Astrocyte (in vitro differentiated cells and primary cell): ENCODE measurements around the gene ZFP36L2. TPM values are rescaled to one million over a fixed set of nuclear protein-coding genes. Genes with fewer than 3 reads are reported as not detected.
A peak's percentile ranks its signal among the peaks of the same experiment; 100 is the strongest.

Source experiments
- DNase-seq: peaks from one replicate; pipeline ENCODE4 v3.0.0-alpha.2; 2010; ENCODE audit warnings: low read depth
- FAIRE-seq: peaks from 2 replicates; lab custom pipeline; 2011; peaks lifted over from hg19 to GRCh38; lab: Jason Lieb, UNC
- H2AFZ ChIP-seq: 2 replicates; pipeline ENCODE4 v1.6.0; 2012; ENCODE audit warnings: low read depth, low read length, inconsistent platforms
- H3K27ac ChIP-seq: 2 replicates; pipeline ENCODE4 v1.5.1; 2011; ENCODE audit warnings: low read depth, low read length, inconsistent platforms
- H3K27me3 ChIP-seq: 2 replicates; pipeline ENCODE4 v1.6.0; 2011; ENCODE audit warnings: low read length, inconsistent platforms; ENCODE audit not compliant: insufficient read depth
- H3K36me3 ChIP-seq: 2 replicates; pipeline ENCODE4 v1.5.1; 2011; ENCODE audit warnings: low read length, inconsistent platforms; ENCODE audit not compliant: insufficient read depth
- H3K4me1 ChIP-seq: 2 replicates; pipeline ENCODE4 v1.5.1; 2011; ENCODE audit warnings: low read length, inconsistent platforms; ENCODE audit not compliant: insufficient read depth
- H3K4me2 ChIP-seq: 2 replicates; pipeline ENCODE4 v1.6.0; 2012; ENCODE audit warnings: low read length, inconsistent platforms
- H3K4me3 ChIP-seq: 2 replicates; pipeline ENCODE4 v1.5.1; 2011; ENCODE audit warnings: low read depth, mild to moderate bottlenecking, low read length, inconsistent platforms; ENCODE audit not compliant: insufficient read depth
- H3K79me2 ChIP-seq: 2 replicates; pipeline ENCODE4 v1.6.0; 2012; ENCODE audit warnings: mild to moderate bottlenecking, low read length, inconsistent platforms; ENCODE audit not compliant: insufficient read depth
- H3K9ac ChIP-seq: 2 replicates; pipeline ENCODE4 v1.6.0; 2012; ENCODE audit warnings: mild to moderate bottlenecking, low read length, inconsistent platforms
- H3K9me3 ChIP-seq: 2 replicates; pipeline ENCODE4 v1.5.1; 2012; ENCODE audit warnings: low read depth, mild to moderate bottlenecking, low read length, inconsistent platforms; ENCODE audit not compliant: insufficient read depth
- H4K20me1 ChIP-seq: 2 replicates; pipeline ENCODE4 v1.6.0; 2012; ENCODE audit warnings: low read length, inconsistent platforms; ENCODE audit not compliant: insufficient read depth
- H3K27ac Mint-ChIP-seq: one replicate; pipeline ENCODE4 v1.8.0; 2021; ENCODE audit warnings: mild to moderate bottlenecking, mixed read lengths; ENCODE audit not compliant: unreplicated experiment
- H3K27me3 Mint-ChIP-seq: one replicate; pipeline ENCODE4 v1.8.0; 2021; ENCODE audit warnings: low read depth, mixed read lengths; ENCODE audit not compliant: unreplicated experiment
- H3K36me3 Mint-ChIP-seq: one replicate; pipeline ENCODE4 v1.8.0; 2021; ENCODE audit warnings: low read depth, mixed read lengths; ENCODE audit not compliant: unreplicated experiment
- H3K4me1 Mint-ChIP-seq: one replicate; pipeline ENCODE4 v1.8.0; 2021; ENCODE audit warnings: low read depth, mixed read lengths; ENCODE audit not compliant: unreplicated experiment
- H3K4me3 Mint-ChIP-seq: one replicate; pipeline ENCODE4 v1.8.0; 2021; ENCODE audit warnings: mild to moderate bottlenecking, moderate library complexity, mixed read lengths; ENCODE audit not compliant: unreplicated experiment
- H3K9me3 Mint-ChIP-seq: one replicate; pipeline ENCODE4 v1.8.0; 2021; ENCODE audit warnings: mild to moderate bottlenecking, mixed read lengths; ENCODE audit not compliant: unreplicated experiment
- EZH2 ChIP-seq: IDR thresholded peaks from 2 replicates; pipeline ENCODE4 v1.6.1; 2012; ENCODE audit warnings: mild to moderate bottlenecking, low read length, inconsistent platforms; ENCODE audit not compliant: insufficient read depth
- total RNA-seq: library from RNA; stranded (reverse); gene quantifications from 2 replicates; pipeline ENCODE4 v1.2.1, GENCODE V29; 2021
- TF ChIP-seq, protein P1 (sequence below): IDR thresholded peaks from 2 replicates; pipeline ENCODE4 v1.5.1; 2011; ENCODE audit warnings: low read depth, mild to moderate bottlenecking, inconsistent platforms, low read length, moderate library complexity; ENCODE audit not compliant: insufficient read depth

Gene ZFP36L2
- total RNA-seq, 1 donor from 2014 or later, result 49.5 TPM

DNA sequence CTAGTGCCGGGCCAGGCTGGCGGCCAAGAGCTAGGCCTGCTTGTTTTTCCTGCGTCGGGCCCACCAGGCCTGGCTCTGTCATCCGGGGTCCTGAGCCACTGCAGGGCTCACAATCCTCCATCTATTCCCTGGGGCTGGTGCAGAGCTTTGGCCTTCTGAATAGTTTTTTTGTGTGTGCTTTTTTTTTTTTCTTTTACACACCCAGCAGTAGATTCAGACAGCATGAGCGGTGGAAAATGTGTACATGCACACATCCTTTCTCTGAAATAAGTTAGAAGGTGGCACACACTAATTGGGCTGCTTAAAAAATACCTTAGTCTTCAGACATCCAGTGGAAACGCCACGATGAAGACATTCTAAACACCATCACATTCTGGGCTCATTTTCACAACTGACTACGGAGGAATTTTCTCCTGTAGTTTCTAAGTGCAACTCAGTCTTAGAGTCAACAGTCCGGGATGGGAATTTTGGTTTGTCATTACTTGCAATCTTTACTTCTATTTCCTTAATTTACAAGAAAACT lies 6.1 kb downstream of the ZFP36L2 start:
- Histone ChIP-seq H2AFZ (peak overlapping the region; percentile 82), H3K9me3 (no peaks in the 10 kb centered on the region), H3K27ac (peak overlapping the region; percentile 93), H3K36me3 (no peaks in the 10 kb centered on the region), H3K27me3 (no peaks in the 10 kb centered on the region), H3K79me2 (peaks cover 34% of the 10 kb centered on the region), H4K20me1 (peaks cover 11% of the 10 kb centered on the region), H3K9ac (peak overlapping the region; percentile 95), H3K4me1 (peaks cover 47% of the 10 kb centered on the region), H3K4me3 (peak overlapping the region; percentile 81), H3K4me2 (peak overlapping the region; percentile 91)
- DNase-seq (peak; percentile 28), FAIRE-seq (no peak)
- Mint-ChIP-seq H3K9me3 (no peaks in the 10 kb centered on the region), H3K4me3 (peak overlapping the region; percentile 85), H3K36me3 (peaks cover 10% of the 10 kb centered on the region), H3K27me3 (no peaks in the 10 kb centered on the region), H3K4me1 (peaks cover 45% of the 10 kb centered on the region), H3K27ac (peak overlapping the region; percentile 98)
- TF ChIP-seq, protein P1, sequence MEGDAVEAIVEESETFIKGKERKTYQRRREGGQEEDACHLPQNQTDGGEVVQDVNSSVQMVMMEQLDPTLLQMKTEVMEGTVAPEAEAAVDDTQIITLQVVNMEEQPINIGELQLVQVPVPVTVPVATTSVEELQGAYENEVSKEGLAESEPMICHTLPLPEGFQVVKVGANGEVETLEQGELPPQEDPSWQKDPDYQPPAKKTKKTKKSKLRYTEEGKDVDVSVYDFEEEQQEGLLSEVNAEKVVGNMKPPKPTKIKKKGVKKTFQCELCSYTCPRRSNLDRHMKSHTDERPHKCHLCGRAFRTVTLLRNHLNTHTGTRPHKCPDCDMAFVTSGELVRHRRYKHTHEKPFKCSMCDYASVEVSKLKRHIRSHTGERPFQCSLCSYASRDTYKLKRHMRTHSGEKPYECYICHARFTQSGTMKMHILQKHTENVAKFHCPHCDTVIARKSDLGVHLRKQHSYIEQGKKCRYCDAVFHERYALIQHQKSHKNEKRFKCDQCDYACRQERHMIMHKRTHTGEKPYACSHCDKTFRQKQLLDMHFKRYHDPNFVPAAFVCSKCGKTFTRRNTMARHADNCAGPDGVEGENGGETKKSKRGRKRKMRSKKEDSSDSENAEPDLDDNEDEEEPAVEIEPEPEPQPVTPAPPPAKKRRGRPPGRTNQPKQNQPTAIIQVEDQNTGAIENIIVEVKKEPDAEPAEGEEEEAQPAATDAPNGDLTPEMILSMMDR, result no peak
- TF ChIP-seq EZH2, result no peak

DNA sequence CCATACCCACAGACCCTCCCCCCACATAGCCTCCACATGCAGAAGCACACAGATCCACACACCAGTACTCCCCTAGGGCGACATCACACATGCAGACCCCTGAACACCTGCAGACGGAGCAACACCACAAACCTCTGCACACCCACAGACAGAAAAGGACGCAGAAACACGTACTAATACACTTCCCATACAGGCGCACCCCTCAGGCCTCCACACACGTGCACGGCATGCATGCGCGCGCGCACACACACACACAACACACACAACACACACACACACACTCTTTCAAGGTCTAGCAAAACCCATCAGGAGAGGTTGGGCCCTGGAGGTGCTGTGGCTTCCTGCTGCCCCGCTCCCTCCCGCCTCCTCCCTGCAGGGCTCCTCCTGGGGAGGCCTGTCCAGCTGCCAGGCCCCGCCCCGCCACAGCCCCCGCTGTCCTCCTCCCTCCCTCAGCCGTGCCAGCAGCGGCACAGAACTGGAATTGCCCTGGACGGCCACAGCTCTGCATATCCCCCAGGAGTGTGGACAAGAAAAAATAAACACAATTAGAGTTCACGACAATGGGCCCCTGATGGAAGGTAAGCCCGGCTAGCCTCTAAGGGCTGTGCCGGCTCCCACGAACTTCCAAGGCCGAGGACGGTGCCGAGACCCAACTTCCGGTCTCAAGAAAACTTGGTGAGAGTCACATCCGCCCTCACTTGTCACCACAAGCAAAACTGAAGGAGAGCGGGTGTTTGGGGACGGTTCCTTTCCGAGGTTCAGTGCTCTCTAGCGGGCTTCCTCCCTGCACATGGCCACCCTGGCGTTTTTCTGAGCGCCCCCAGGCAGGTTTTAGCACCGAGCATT lies 6.8 kb downstream of the ZFP36L2 start:
- FAIRE-seq (no peak), DNase-seq (peak; percentile 78)
- peak overlapping the region; percentile 82 for H2AFZ ChIP-seq
- no peaks in the 10 kb centered on the region for H3K36me3 ChIP-seq
- H3K79me2 ChIP-seq, result peaks cover 27% of the 10 kb centered on the region
- no peaks in the 10 kb centered on the region for H3K9me3 ChIP-seq
- H3K27ac ChIP-seq, result peak overlapping the region; percentile 93
- H3K36me3 Mint-ChIP-seq, result peaks cover 10% of the 10 kb centered on the region
- TF ChIP-seq EZH2, result no peak
- TF ChIP-seq, protein P1, result no peak
- peak overlapping the region; percentile 95 for H3K9ac ChIP-seq
- H3K4me1 Mint-ChIP-seq, result peaks cover 45% of the 10 kb centered on the region
- peak overlapping the region; percentile 81 for H3K4me3 ChIP-seq
- no peaks in the 10 kb centered on the region for H3K27me3 ChIP-seq
- peak overlapping the region; percentile 91 for H3K4me2 ChIP-seq
- H4K20me1 ChIP-seq, result peaks cover 6% of the 10 kb centered on the region
- peaks cover 47% of the 10 kb centered on the region for H3K4me1 ChIP-seq
- no peaks in the 10 kb centered on the region for H3K9me3 Mint-ChIP-seq
- H3K27ac Mint-ChIP-seq, result peak overlapping the region; percentile 98
- H3K27me3 Mint-ChIP-seq, result no peaks in the 10 kb centered on the region
- H3K4me3 Mint-ChIP-seq, result peak overlapping the region; percentile 85
